GM23248 (cell line): ENCODE data around the gene NOC4L. TPM values are rescaled to one million over a fixed set of nuclear protein-coding genes. Genes with fewer than 3 reads are reported as not detected.
"Not testable (repeated sequence)": the region's sequence is repeated elsewhere in the genome, so short reads cannot be mapped to it uniquely, and the experiment has no call there.

Source experiments
- DNase-seq: peaks from one replicate; pipeline ENCODE4 v3.0.0-alpha.2; 2015
- H2AFZ ChIP-seq: fragments of 200-600 bp; sonication (generic); 2 replicates; pipeline ENCODE4 v1.6.1; 2016; ENCODE audit warnings: antibody characterized with exemption
- H3F3A ChIP-seq: fragments of 200-600 bp; sonication (generic); 2 replicates; pipeline ENCODE4 v1.6.1; 2016; ENCODE audit warnings: mild to moderate bottlenecking, antibody characterized with exemption, mixed run types; ENCODE audit not compliant: insufficient read depth
- H3K27ac ChIP-seq: fragments of 200-600 bp; sonication (generic); 2 replicates; pipeline ENCODE4 v1.5.1; 2016; ENCODE audit warnings: mild to moderate bottlenecking
- H3K27me3 ChIP-seq: fragments of 200-600 bp; sonication (generic); replicated peaks from 2 replicates; pipeline ENCODE4 v1.6.1; 2016; ENCODE audit warnings: mild to moderate bottlenecking; ENCODE audit not compliant: insufficient read depth
- H3K36me3 ChIP-seq: fragments of 200-600 bp; sonication (generic); 2 replicates; pipeline ENCODE4 v1.6.1; 2016; ENCODE audit warnings: low read depth, mild to moderate bottlenecking
- H3K4me1 ChIP-seq: fragments of 200-600 bp; sonication (generic); 2 replicates; pipeline ENCODE4 v1.6.1; 2016; ENCODE audit warnings: mild to moderate bottlenecking; ENCODE audit not compliant: insufficient read depth
- H3K4me2 ChIP-seq: fragments of 200-600 bp; sonication (generic); one replicate; pipeline ENCODE4 v1.6.1; 2016; ENCODE audit warnings: mild to moderate bottlenecking; ENCODE audit not compliant: unreplicated experiment
- H3K4me3 ChIP-seq: fragments of 200-600 bp; sonication (generic); 2 replicates; pipeline ENCODE4 v1.5.1; 2016; ENCODE audit warnings: mild to moderate bottlenecking
- H3K79me2 ChIP-seq: fragments of 200-600 bp; sonication (generic); 2 replicates; pipeline ENCODE4 v1.6.1; 2016; ENCODE audit warnings: mild to moderate bottlenecking; ENCODE audit not compliant: insufficient read depth
- H3K9ac ChIP-seq: fragments of 200-600 bp; sonication (generic); 2 replicates; pipeline ENCODE4 v1.6.1; 2016; ENCODE audit warnings: mild to moderate bottlenecking
- H3K9me2 ChIP-seq: fragments of 200-600 bp; sonication (generic); 2 replicates; pipeline ENCODE4 v1.6.1; 2016; ENCODE audit warnings: mixed run types, mild to moderate bottlenecking, moderate library complexity; ENCODE audit not compliant: insufficient read depth
- H3K9me3 ChIP-seq: fragments of 200-600 bp; sonication (generic); one replicate; pipeline ENCODE4 v1.6.1; 2017; ENCODE audit warnings: low read depth
- H4K20me1 ChIP-seq: fragments of 200-600 bp; sonication (generic); 2 replicates; pipeline ENCODE4 v1.6.0; 2016; ENCODE audit not compliant: insufficient read depth
- EZH2 ChIP-seq: fragments of 200-600 bp; sonication (generic); IDR thresholded peaks from 2 replicates; pipeline ENCODE4 v1.6.1; 2018; ENCODE audit warnings: antibody characterized with exemption, mild to moderate bottlenecking; ENCODE audit not compliant: insufficient read depth, poor library complexity, severe bottlenecking
- EZH2phosphoT487 ChIP-seq: fragments of 200-600 bp; sonication (generic); IDR thresholded peaks from 2 replicates; pipeline ENCODE4 v1.6.1; 2018; ENCODE audit warnings: antibody characterized with exemption, moderate library complexity, mild to moderate bottlenecking, low read depth; ENCODE audit not compliant: insufficient read depth
- WGBS, 2 experiments: methylation state at CpG; one replicate each; pipeline ENCODE4 v1.1.6; 2015 to 2017; ENCODE audit warnings: low lambda C conversion rate in 2 of 2, low coverage in 1 of 2; ENCODE audit errors: missing lambda C conversion rate in 2 of 2; 5-methylcytosine and 5-hydroxymethylcytosine counted together
- in situ Hi-C: fragments of 300-500 bp; cut with MboI; formaldehyde crosslinking; loops from 2 replicates; pipeline ENCODE4 v1.15.0; 2020
- polyA plus RNA-seq: library from polyadenylated mRNA; unstranded; fragments of >200 nt; fragmentation: Nextera tagmentation; extraction: Ambion mirVana; gene quantifications from 2 replicates; pipeline ENCODE4 v1.2.1, GENCODE V29; 2016
- total RNA-seq: library from RNA; depleted of rRNA; stranded (reverse); fragments of >200 nt; shearing (Covaris generic); gene quantifications from 2 replicates; pipeline ENCODE4 v1.2.3, GENCODE V29; 2014

NOC4L gene
- total and polyA plus RNA-seq, 2 experiments from 2014 or later: 10.2 to 22.7 TPM

GRCh38 chr12:132102297-132102696 is 42.0 kb upstream of the NOC4L start:
- no peaks in the 10 kb centered on the region for H4K20me1 ChIP-seq
- H3K4me3 ChIP-seq: no peak overlapping the region
- no peak overlapping the region for H3K4me2 ChIP-seq
- no peaks in the 10 kb centered on the region for H3F3A ChIP-seq
- DNase-seq: no peak
- no peak overlapping the region for H3K27ac ChIP-seq
- peaks cover 57% of the 10 kb centered on the region for H3K79me2 ChIP-seq
- H2AFZ ChIP-seq: no peak overlapping the region
- no peaks in the 10 kb centered on the region for H3K4me1 ChIP-seq
- no peaks in the 10 kb centered on the region for H3K27me3 ChIP-seq
- in situ Hi-C loops: no loop called here
- H3K9me3 ChIP-seq: no peaks in the 10 kb centered on the region
- peaks cover 12% of the 10 kb centered on the region; the same call in 1 of the 2 replicates for H3K36me3 ChIP-seq
- 96 to 97% methylated on average over 9 of the region's 9 CpGs for WGBS, 2 experiments
- H3K9ac ChIP-seq: no peak overlapping the region
- H3K9me2 ChIP-seq: no peaks in the 10 kb centered on the region
- TF ChIP-seq EZH2phosphoT487 (no peak), EZH2 (no peak)

DNA sequence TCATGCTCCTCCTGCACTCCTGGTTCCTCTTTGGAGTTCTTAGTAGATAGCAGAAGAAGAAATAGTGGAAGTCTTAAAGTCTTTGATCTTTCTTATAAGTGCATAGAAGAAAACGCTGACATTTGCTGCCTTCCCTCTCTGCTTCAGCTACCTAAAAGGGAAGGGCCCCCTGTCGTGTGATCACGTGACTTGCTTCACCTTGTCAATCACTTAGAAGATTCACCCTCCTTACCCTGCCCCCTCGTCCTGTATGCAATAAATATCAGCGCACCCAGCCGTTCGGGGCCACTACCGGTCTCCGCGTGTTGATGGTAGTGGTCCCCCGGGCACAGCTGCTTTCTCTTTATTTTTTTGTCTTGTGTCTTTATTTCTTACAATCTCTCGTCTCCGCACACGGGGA is 41.2 kb upstream of the NOC4L start:
- H3K27me3 ChIP-seq, H3K9me3 ChIP-seq, H3K4me3 ChIP-seq, H3K27ac ChIP-seq, H3K9ac ChIP-seq, H2AFZ ChIP-seq, H3F3A ChIP-seq, H3K4me2 ChIP-seq, DNase-seq, H4K20me1 ChIP-seq, H3K4me1 ChIP-seq, in situ Hi-C loops, H3K9me2 ChIP-seq: not testable (repeated sequence)
- peaks cover 11% of the 10 kb centered on the region; the same call in 1 of the 2 replicates for H3K36me3 ChIP-seq
- peaks cover 49% of the 10 kb centered on the region for H3K79me2 ChIP-seq
- WGBS, 2 experiments: 87 to 88% methylated on average over 14 of the region's 14 CpGs

DNA sequence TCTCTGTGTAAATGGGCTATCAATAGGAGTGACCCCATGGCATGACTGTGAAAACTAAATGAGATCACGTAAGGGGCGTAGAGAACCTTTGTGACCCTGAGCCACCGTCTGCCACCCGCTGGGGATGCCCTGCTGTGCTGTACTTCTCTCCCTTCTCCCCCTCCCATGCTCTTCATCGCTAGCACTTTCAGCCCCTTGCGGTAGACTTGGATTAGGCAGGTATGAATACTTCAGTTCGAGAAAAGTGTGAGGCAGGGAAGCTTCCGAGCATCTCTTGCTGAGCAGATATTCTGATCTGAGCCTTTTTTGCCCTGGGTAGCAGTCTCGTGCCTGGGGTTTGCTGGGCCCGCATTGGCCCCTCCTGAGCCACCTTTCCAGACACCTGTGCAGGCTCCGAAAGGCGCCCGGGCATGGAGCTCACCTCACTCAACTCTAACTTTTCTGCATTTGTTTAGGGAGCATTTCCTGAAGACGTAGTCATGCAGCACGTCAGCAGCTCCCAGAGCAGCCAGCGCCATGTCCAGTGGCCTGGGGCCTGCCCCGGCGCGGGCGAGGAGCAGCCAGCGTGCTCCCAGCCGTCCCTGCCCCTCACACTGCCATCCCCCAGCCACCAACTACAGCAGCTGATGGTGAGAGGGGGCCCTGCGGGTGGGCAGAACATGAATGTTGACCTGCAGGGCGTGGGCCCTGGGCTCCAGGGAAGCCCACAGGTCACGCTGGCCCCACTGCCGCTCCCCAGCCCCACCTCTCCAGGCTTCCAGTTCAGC is 40.5 kb upstream of the NOC4L start:
- Histone ChIP-seq H3K4me2 (no peak overlapping the region), H3K4me3 (no peak overlapping the region), H3K27me3 (no peaks in the 10 kb centered on the region), H3K27ac (no peak overlapping the region), H3K4me1 (no peaks in the 10 kb centered on the region), H3K79me2 (peaks cover 43% of the 10 kb centered on the region), H3F3A (no peaks in the 10 kb centered on the region), H3K9ac (no peak overlapping the region), H2AFZ (no peak overlapping the region), H3K36me3 (peaks cover 7% of the 10 kb centered on the region; the same call in 1 of the 2 replicates), H4K20me1 (no peaks in the 10 kb centered on the region), H3K9me2 (no peaks in the 10 kb centered on the region), H3K9me3 (no peaks in the 10 kb centered on the region)
- 96 to 97% methylated on average over 24 to 26 of the region's 26 CpGs for WGBS, 2 experiments
- TF ChIP-seq EZH2phosphoT487 (no peak), EZH2 (no peak)
- no peak for DNase-seq
- in situ Hi-C loops: no loop called here

DNA sequence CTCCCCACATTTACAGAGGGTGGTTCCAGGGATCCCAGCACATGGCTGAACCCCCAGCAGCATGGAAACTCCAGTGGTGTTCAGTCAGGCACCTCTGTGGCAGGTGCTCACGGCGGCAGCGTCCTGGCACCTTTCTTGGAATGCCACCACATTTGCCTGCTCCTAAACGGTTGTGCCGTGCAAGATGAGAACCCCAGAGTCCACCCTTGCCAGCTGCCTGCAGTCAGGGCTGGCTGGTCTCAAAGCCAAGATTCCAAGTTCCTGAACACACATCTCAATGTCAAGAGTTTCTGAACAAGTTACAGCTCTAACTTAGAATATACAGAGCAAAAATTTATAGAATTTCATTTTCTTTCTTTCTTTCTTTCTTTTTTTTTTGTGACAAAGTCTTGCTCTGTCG is 38.8 kb upstream of the NOC4L start:
- H3K9ac ChIP-seq: no peak overlapping the region
- H3K79me2 ChIP-seq: peaks cover 33% of the 10 kb centered on the region
- no peaks in the 10 kb centered on the region for H3F3A ChIP-seq
- H4K20me1 ChIP-seq: no peaks in the 10 kb centered on the region
- H3K9me2 ChIP-seq: no peaks in the 10 kb centered on the region
- no peaks in the 10 kb centered on the region for H3K27me3 ChIP-seq
- TF ChIP-seq EZH2phosphoT487: no peak
- no peak overlapping the region for H2AFZ ChIP-seq
- no peak for DNase-seq
- H3K4me3 ChIP-seq: no peak overlapping the region
- H3K9me3 ChIP-seq: no peaks in the 10 kb centered on the region
- H3K27ac ChIP-seq: no peak overlapping the region
- WGBS, 2 experiments: 86 to 89% methylated on average over 6 of the region's 6 CpGs
- no peaks in the 10 kb centered on the region for H3K4me1 ChIP-seq
- in situ Hi-C loops: no loop called here
- no peak overlapping the region for H3K4me2 ChIP-seq
- peaks cover 8% of the 10 kb centered on the region; the same call in 1 of the 2 replicates for H3K36me3 ChIP-seq
